ACC112 (cell line): ENCODE results near the gene SLC6A8.
"Not testable (repeated sequence)": the region's sequence is repeated elsewhere in the genome, so short reads cannot be mapped to it uniquely, and the experiment has no call there.

Source experiments
- H2AFZ ChIP-seq: fragments of 200-600 bp; sonication (generic); one replicate; pipeline ENCODE4 v1.6.0; 2017; ENCODE audit warnings: antibody characterized with exemption, low read length; ENCODE audit not compliant: unreplicated experiment
- H3K27ac ChIP-seq: fragments of 200-600 bp; sonication (generic); 2 replicates; pipeline ENCODE4 v1.5.1; 2014; ENCODE audit warnings: low read depth, mild to moderate bottlenecking, antibody characterized with exemption, low read length, moderate library complexity
- H3K27me3 ChIP-seq: fragments of 200-600 bp; sonication (generic); 2 replicates; pipeline ENCODE4 v1.6.1; 2014; ENCODE audit warnings: mild to moderate bottlenecking, antibody characterized with exemption, low read length, moderate library complexity, mixed read lengths; ENCODE audit not compliant: insufficient read depth
- H3K36me3 ChIP-seq: fragments of 200-600 bp; sonication (generic); 2 replicates; pipeline ENCODE4 v1.6.1; 2016; ENCODE audit warnings: mild to moderate bottlenecking, antibody characterized with exemption, low read length, moderate library complexity, mixed read lengths; ENCODE audit not compliant: insufficient read depth
- H3K4me1 ChIP-seq: fragments of 200-600 bp; sonication (generic); one replicate; pipeline ENCODE4 v1.6.1; 2016; ENCODE audit warnings: low read length, mixed read lengths; ENCODE audit not compliant: insufficient read depth, unreplicated experiment, control insufficient read depth
- H3K4me3 ChIP-seq: fragments of 200-600 bp; sonication (generic); 2 replicates; pipeline ENCODE4 v1.5.1; 2014; ENCODE audit warnings: mild to moderate bottlenecking, low read depth, low read length
- H3K79me2 ChIP-seq: fragments of 200-600 bp; sonication (generic); one replicate; pipeline ENCODE4 v1.6.0; 2016; ENCODE audit warnings: low read length; ENCODE audit not compliant: control insufficient read depth, unreplicated experiment, insufficient read depth

The SLC6A8 gene

DNA sequence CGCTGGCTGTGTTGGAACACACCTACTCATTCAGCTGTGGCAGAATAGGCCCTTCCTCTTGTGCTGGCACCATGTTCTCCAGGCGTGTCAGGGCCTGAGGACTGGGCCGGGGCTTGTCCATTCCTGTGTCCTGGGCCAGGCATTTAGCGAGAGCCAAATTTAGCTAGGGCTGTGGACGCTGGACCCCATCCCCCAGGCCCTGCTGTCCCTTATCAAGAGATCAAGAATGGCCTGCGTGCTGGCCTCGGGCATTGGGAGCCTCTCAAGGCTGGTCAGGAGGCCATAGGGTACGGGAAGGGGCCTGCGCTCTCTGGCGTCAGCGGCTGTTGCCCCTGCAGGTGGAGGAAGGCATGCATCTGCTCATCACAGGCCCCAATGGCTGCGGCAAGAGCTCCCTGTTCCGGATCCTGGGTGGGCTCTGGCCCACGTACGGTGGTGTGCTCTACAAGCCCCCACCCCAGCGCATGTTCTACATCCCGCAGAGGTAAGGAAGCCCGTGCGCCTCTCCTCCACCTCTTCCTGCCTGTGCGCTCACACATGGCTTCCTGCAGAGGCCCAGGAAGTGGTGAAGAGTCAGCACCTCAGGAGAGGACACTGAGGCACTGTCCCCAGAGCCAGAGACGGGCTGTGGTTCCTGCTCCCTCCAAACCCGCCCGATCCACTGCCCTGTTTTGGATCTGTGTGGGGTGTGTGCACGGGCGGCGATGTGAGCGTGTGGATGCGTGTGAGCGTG is 52.2 kb downstream of the SLC6A8 start:
- Histone ChIP-seq H3K27ac (no peak overlapping the region), H3K79me2 (no peaks in the 10 kb centered on the region), H3K36me3 (no peaks in the 10 kb centered on the region), H3K4me3 (no peak overlapping the region), H2AFZ (no peak overlapping the region), H3K27me3 (no peaks in the 10 kb centered on the region), H3K4me1 (no peaks in the 10 kb centered on the region)

DNA sequence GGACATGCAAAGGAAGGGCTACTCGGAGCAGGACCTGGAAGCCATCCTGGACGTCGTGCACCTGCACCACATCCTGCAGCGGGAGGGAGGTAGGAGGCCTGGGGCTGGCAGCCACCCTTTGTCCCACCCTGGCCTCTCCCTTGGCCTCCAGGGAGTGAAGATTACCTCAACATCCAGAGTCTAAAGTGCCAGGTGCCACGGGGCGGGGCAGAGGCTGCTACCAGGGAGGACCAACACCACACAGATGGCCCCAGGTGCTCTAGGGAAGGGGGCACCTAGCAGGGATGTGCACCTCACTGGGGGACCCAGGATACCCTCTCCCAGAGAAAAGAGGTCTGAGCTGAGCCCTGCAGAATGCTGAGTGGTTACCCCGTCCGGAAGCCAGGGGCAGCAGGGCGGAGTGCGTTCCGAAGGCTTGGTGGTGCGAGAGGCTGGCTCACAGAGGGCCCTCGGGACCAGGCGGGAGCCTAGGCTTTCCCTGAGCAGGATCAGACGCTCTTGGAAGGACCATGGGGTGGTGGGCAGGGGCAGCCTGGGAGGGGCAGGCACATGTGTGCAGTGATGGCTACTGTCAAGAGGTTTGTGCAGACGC is 53.0 kb downstream of the SLC6A8 start:
- Histone ChIP-seq H2AFZ (no peak overlapping the region), H3K4me1 (no peaks in the 10 kb centered on the region)

DNA sequence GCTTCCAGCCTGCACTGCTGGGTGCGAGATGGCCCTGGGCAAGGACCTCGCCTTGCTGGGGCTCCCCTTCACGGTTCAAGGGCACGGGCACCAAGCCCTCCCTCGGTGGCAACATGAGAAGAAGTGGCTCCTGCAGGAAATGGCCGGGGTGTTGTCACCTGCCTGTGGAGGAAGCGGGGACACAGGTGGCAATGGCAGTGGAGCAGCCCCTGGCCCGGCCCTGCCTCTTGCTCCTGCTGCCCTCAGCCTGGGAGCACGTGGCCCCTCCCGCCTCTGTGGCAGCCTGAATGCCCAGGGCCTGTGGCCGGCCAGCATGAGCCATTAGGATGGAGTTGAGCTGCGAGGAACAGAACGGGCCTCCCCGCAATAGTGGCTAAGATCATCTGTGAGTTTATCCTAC is 53.7 kb downstream of the SLC6A8 start:
- Histone ChIP-seq H3K36me3 (no peaks in the 10 kb centered on the region), H3K27me3 (no peaks in the 10 kb centered on the region), H2AFZ (no peak overlapping the region), H3K4me3 (no peak overlapping the region), H3K27ac (no peak overlapping the region), H3K4me1 (no peaks in the 10 kb centered on the region), H3K79me2 (no peaks in the 10 kb centered on the region)

More for the DNA sequence above, 53.0 kb downstream of the SLC6A8 start:
- no peaks in the 10 kb centered on the region for H3K79me2 ChIP-seq
- no peaks in the 10 kb centered on the region for H3K36me3 ChIP-seq
- no peaks in the 10 kb centered on the region for H3K27me3 ChIP-seq
- no peak overlapping the region for H3K27ac ChIP-seq
- H3K4me3 ChIP-seq = no peak overlapping the region

DNA sequence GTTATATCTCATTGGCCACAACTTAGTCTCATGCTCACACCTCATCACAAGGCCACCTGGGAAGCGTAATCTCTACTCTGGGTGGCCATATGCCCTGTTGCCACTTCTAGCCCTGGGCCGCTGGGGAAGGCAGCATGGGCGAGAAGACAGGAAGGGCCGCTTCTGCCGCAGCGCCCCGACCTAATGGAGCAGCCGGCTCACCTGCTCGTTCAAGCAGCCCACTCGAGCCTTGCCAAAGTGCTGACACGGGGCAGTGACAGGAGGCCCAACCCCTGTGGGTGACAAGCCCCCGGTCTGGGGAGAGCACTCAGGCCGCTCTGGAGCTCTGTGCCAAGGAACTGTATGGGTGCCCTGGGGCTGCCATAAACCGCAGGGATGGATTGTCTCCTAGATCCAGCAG is 54.4 kb downstream of the SLC6A8 start:
- H3K4me1 ChIP-seq, H3K4me3 ChIP-seq, H3K27me3 ChIP-seq, H2AFZ ChIP-seq, H3K36me3 ChIP-seq, H3K79me2 ChIP-seq, H3K27ac ChIP-seq: not testable (repeated sequence)

DNA sequence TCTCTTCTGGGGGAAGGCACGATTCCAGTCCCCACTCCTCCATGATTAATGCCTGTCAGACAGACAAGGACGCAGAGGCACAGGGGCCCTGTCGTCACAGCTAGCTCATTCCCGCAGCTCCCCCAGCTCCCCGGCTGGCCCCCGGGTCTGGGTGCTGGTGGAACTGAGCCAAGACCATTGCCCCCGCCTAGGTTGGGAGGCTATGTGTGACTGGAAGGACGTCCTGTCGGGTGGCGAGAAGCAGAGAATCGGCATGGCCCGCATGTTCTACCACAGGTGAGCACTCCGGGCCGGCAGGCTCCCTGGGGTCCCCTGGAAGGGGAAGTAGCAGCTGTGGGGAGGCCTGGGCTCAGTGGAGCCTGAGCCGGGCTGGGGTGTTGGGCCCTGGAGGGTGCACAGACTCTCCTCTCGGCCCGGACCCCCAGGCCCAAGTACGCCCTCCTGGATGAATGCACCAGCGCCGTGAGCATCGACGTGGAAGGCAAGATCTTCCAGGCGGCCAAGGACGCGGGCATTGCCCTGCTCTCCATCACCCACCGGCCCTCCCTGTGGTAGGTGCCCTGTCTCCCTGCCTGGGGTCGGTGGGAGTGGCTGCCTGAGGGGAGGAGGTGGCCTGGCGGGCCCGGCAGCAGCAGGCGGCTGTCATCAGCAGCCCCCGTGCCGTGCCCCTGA is 55.2 kb downstream of the SLC6A8 start:
- not testable (repeated sequence) for H3K4me1 ChIP-seq

DNA sequence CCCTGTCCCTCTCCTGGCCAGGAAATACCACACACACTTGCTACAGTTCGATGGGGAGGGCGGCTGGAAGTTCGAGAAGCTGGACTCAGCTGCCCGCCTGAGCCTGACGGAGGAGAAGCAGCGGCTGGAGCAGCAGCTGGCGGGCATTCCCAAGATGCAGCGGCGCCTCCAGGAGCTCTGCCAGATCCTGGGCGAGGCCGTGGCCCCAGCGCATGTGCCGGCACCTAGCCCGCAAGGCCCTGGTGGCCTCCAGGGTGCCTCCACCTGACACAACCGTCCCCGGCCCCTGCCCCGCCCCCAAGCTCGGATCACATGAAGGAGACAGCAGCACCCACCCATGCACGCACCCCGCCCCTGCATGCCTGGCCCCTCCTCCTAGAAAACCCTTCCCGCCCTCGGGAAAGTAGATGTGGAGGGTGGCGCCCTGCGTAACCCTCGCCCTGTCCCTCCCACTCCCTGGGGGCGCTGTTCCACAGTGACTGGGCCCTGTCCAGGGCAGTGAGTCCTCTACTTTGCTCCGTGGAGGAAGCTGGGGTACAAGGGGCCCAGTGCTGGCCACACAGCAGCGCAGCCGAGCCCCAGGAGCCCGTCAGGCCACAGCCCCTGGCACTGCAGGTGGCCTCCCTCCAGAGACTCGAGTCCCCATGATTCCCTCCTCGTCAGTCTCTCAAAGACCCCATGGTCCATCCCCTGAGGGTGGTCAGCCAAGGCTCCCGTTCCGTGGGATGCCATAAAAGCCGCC is 55.9 kb downstream of the SLC6A8 start:
- H3K27me3 ChIP-seq, H3K4me3 ChIP-seq, H3K36me3 ChIP-seq, H2AFZ ChIP-seq, H3K4me1 ChIP-seq, H3K27ac ChIP-seq, H3K79me2 ChIP-seq: not testable (repeated sequence)

More for the DNA sequence above, 55.2 kb downstream of the SLC6A8 start:
- not testable (repeated sequence) for H3K36me3 ChIP-seq, H3K4me3 ChIP-seq, H3K79me2 ChIP-seq, H3K27me3 ChIP-seq, H2AFZ ChIP-seq, H3K27ac ChIP-seq

DNA sequence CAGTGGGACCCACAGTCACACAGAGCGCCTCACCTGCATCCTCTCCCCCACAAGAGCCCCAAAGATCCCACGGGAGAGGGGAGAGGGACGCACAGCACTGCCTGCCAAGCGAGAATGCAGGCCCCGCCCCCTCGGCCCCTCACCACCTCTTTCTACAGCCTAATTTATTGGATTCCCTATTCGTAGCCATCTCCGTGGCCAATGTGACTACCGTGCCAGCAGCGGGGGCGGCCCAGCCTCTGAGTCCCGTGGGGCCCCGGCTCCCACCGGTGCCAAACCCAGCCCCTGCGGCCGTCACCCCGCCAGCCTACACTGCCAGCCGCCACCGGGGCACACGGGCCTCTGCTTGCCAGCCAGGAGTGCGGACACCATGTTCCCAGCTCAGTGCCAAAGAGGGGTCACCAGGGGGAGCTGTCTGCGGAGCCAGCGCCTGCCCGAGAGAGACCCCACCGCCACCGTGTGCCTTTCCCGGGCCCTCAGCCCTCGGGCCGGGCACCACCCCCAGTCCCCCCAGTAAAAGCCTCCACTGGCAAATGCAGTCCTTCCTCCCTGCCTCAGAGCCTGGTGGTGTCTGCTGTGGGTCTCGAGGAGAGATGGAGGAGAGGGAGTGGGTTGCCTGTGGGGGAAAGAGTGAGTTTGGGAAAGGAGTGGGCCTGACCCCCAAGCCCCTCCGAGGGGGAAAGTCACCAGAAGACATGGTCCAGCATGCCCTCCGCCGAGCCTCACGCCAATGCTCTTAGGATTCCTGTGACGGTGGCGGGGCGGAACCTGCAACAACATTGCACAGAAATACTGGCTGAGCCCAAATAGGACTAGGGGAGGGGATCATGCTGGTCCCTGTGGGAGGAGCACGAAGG is 56.7 kb downstream of the SLC6A8 start:
- Histone ChIP-seq H3K4me1 (no peaks in the 10 kb centered on the region), H3K27me3 (no peaks in the 10 kb centered on the region), H3K36me3 (no peaks in the 10 kb centered on the region), H3K4me3 (no peak overlapping the region), H3K79me2 (no peaks in the 10 kb centered on the region), H3K27ac (no peak overlapping the region), H2AFZ (no peak overlapping the region)

DNA sequence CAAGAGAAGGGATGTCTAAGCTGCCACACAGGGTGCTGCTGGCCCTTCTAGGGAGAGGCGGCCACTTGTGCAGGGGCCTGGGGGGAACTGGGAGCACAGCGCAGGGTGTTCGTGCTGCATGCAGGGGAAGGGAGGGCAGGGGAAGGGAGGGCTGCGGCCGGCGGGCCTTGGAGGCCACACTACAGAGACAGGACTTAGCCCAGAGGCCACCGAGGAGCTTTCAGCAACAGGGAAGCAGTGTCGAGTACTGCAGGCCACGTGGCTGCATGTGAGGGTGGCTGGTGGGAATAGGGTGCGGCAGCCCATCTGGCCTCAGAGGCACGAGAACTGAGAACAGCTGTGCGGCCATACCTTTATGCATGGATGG is 57.3 kb downstream of the SLC6A8 start:
- H3K27me3 ChIP-seq, H3K4me3 ChIP-seq, H3K36me3 ChIP-seq, H3K4me1 ChIP-seq, H3K79me2 ChIP-seq, H2AFZ ChIP-seq, H3K27ac ChIP-seq: not testable (repeated sequence)
